ENCODE measurements around the gene TXNRD3.

DNA sequence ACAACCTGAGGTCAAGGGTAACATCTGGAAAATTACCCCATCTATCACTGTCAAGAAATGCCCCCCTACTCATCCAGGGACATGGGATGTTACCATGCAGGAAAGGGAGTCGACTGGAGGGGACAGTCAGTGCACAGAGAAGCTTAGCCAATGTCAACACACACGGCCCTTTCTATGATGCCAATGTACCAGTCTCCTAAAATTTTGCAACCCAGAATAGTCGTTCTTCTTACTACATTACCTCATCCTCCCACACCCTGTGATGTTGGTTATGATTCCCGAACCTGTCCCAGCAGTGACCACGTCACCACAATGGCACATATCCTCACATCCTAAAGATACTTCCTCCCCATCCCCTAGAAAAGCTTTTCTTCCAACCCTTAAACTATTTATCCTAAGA lies 20.1 kb downstream of the TXNRD3 start:
- TF ChIP-seq, protein P1, sequence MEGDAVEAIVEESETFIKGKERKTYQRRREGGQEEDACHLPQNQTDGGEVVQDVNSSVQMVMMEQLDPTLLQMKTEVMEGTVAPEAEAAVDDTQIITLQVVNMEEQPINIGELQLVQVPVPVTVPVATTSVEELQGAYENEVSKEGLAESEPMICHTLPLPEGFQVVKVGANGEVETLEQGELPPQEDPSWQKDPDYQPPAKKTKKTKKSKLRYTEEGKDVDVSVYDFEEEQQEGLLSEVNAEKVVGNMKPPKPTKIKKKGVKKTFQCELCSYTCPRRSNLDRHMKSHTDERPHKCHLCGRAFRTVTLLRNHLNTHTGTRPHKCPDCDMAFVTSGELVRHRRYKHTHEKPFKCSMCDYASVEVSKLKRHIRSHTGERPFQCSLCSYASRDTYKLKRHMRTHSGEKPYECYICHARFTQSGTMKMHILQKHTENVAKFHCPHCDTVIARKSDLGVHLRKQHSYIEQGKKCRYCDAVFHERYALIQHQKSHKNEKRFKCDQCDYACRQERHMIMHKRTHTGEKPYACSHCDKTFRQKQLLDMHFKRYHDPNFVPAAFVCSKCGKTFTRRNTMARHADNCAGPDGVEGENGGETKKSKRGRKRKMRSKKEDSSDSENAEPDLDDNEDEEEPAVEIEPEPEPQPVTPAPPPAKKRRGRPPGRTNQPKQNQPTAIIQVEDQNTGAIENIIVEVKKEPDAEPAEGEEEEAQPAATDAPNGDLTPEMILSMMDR (conservative IDR thresholded peaks at IDR 0.05; ENCODE audit: low read depth, low read length), result no peak
- TF ChIP-seq RFX5 (IDR thresholded peaks at IDR 0.05; ENCODE audit: low read depth, low read length), result no peak
- TF ChIP-seq POLR2A (IDR thresholded peaks at IDR 0.05; ENCODE audit: low read depth, low read length), result no peak
- TF ChIP-seq, protein P2, sequence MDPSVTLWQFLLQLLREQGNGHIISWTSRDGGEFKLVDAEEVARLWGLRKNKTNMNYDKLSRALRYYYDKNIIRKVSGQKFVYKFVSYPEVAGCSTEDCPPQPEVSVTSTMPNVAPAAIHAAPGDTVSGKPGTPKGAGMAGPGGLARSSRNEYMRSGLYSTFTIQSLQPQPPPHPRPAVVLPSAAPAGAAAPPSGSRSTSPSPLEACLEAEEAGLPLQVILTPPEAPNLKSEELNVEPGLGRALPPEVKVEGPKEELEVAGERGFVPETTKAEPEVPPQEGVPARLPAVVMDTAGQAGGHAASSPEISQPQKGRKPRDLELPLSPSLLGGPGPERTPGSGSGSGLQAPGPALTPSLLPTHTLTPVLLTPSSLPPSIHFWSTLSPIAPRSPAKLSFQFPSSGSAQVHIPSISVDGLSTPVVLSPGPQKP (IDR thresholded peaks at IDR 0.05; ENCODE audit: borderline replicate concordance, low read depth, low read length), result no peak
